HG03354 (cell line): ENCODE results near the gene CTPS1.

Experiments
- ATAC-seq: cut with Tn5 transposase; IDR thresholded peaks from one replicate; pipeline ENCODE4 v1.9.1; 2021; ENCODE audit warnings: mild to moderate bottlenecking; ENCODE audit not compliant: unreplicated experiment, poor library complexity, severe bottlenecking

Gene CTPS1

GRCh38 chr1:40958210-40958609 is 21.3 kb upstream of the CTPS1 start:
- ATAC-seq = no peak

DNA sequence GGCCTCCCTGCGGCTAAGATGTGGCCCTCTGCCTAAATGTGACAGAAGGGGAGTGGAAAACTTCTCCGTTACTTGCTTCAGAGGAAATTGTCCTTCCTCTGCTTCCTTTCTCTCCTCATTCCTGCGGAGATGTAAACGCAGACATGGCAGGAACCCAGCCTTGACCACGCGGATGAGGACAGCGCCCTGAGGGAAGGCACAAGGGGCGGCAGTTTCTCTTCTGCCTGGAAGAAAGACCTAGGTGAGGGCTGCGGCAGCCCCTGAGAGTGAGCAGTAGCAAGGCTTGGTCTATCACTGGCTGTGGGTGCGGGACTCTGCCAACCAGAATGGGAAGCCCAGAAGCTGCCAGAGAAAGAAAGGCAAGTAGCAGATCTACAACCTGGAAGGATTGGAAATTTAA is 14.0 kb upstream of the CTPS1 start:
- no peak for ATAC-seq

- ATAC-seq = no peak
Observed at GRCh38 chr1:40966417-40966816, 13.1 kb upstream of the CTPS1 start.

- ATAC-seq = no peak
Observed at GRCh38 chr1:40969445-40969844, 10.1 kb upstream of the CTPS1 start.

DNA sequence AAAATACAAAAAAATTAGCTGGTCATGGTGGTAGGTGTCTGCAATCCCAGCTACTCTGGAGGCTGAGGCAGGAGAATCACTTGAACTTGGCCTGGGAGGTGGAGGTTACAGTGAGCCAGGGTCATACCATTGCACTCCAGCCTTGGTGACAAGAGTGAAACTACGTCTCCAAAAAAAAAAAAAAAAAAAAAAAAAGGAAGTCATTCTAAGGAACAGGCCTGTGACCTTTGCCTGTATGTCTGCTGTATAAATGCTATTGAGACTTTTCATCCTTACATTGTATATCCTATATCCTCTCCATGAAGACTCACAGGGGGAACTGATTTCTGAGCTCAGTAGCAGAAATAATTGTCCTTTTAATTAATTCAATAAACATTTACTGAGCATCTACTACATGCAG is 7.5 kb upstream of the CTPS1 start:
- no peak for ATAC-seq

DNA sequence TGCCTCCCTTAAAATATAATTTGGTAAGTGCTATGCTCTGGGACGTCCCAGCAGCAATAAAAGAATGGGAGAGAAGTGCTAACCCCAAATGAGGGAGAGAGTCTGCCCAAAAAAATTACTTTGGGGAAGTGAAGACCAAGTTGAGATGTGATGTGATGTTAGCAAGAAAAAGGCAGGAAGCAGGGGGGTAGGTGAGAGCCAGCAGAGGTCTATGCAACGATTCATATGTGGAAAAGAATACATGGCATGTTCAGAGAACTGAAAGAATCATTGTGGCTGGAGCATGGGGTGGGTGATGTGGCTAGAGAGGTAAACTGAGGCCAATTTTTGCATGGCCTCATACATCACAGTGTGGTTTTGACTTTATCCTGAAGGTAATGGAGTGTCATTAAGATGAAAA is 5.6 kb upstream of the CTPS1 start:
- no peak for ATAC-seq

GRCh38 chr1:40974945-40975344 is 4.6 kb upstream of the CTPS1 start:
- ATAC-seq = no peak

DNA sequence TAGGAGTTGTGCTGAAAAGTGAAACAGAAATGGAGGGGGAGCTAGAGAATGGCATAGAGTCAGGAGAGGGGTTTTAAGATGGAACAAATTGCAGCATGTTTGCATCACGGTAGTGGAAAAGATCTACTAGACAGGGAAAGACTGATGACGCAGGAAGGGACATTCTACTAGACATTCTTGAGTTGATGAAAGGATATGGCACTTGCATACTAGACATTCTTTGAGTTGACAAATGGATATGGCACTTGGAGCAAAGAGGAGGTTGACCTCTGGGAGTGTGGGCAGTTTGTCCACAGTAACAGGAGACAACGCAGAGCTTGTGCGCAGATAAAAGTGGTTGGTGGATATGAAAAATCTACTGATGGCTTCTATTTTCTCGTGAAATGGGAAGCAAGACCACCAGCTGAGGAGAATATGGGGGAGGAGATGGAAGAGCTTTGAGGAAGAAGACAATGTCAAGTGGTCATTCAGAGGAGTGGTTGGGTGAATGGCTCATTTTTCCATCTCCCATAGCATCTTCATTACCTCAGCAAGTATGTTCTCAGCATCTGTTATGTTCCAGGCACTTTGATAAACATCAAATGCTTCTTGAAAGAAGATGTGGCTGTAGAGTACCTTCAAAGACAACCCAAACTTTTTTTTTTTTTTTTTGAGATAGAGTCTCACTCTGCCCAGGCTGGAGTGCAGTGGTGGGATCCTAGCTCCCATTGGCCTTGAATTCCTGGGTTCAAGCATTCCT is 2.4 kb upstream of the CTPS1 start:
- ATAC-seq = no peak

- ATAC-seq = no peak
Observed at GRCh38 chr1:40977716-40978115, 1.8 kb upstream of the CTPS1 start.

DNA sequence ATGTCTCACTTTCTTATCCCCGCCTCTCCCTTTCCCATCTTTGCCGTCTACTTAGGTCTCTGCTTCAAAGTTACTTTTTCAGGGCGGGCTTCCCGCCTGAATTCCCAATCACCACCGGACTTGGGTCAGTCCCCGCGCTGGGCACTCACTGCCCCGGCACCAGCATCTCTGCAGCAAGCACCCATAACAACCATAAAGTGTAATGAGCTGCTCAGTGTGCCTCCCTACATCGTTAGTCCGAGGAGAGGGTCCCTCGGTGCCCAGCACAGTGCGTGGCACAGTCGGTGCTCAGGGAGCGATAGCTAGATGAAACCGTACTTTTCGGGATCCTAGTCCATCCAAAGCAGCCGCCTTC is 633 bp upstream of the CTPS1 start:
- ATAC-seq = no peak

DNA sequence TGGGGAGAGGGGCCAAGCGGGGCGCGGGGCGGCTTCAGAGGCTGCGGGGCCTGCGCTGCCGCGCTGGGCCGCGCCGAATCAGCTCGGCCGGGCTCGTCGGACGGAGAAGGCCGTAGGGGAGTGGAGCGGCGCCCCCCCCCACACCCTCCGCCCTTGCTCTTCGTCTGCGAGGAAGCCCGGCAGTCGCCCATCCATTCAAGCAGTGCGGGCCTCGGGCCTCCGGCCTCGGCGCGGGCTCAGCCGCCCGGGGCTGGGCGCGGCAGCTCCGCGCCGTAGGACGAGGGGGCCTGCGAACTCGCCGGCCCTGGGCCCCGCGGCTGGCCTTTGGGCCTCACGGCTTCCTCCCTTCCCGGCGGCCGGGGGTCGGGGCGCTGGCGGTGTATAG is 564 bp downstream of the CTPS1 start:
- ATAC-seq = peak; percentile 34

DNA sequence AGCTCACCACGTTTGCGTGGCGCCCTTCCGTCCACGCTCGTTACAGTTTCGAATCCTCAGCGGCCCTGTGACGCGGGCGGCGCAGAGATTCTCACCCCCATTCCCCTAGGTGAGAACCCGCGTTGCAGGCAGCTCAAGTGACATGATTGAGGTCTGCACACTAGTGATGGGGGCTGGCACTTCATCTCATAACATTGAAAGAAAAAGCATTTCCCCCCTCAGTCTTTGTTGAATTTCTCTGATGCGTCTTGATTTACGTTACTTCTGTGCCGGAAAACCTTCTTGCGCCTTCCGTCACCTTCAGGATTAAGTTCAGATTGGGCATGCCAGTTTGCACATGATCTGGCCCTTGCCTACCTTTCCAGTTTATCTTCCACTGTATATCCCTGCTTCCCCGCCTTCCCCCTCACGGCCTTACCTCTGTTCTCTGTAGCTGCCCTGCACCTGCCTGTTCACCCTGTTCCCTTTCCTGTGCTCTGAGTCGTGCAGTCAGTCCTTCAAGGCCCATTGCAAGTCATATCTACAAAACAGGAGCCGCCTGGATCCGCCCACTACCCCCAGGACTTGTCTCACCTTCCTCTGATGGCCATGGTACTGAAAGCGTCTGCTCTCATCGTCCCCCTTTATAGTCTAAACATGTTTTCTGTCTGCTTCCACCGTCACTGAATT is 1.1 kb downstream of the CTPS1 start:
- ATAC-seq = no peak

GRCh38 chr1:40981691-40982448 is 2.4 kb downstream of the CTPS1 start:
- no peak for ATAC-seq

DNA sequence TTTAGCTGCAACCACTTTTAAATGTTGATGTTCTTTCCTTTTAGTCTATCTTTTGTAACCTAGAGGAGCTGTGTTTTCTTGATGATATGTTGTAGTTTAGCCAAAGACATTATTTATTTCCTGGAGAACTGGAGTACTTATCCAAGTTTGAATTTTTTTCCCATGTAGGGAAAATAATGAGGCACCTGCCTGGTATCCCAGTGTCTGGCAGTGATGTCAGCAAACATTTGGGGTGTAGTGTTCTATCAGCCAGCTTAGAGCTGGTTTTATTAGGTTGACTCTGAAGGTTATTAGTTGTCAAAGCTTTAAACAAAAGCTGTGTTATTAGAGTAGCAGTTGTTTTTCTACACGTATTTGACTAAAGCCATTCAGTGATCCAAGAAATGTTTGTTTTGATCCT is 3.2 kb downstream of the CTPS1 start:
- ATAC-seq = no peak

DNA sequence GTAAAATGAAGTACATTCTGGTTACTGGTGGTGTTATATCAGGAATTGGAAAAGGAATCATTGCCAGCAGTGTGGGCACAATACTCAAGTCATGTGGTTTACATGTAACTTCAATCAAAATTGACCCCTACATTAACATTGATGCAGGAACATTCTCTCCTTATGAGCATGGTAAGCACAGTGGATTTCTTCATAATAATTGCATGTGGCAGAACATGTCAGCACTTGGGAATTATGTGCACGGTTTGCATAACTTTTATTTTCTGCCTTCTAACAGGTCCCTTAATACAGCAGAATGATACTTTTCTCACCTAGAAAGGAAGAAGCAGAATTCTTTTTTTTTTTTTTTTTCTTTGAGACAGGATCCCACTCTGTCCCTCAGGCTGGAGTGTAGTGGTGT is 3.8 kb downstream of the CTPS1 start:
- no peak for ATAC-seq

GRCh38 chr1:40984066-40984465 is 4.6 kb downstream of the CTPS1 start:
- ATAC-seq = no peak

DNA sequence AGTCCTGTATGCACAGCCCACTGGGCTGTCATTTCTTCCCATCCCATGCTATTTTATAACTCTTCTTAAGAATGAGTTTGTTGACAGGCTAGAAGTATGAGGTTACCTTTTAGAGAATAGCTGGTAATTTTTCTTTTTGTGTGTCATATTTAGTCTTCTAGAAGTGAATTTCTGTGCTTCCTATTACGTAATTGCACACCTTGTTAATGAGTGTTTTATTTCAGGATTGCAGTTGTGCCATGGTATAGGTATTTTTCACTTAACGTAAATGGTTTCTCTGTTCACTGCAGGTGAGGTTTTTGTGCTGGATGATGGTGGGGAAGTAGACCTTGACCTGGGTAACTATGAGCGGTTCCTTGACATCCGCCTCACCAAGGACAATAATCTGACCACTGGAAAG is 5.0 kb downstream of the CTPS1 start:
- no peak for ATAC-seq

- no peak for ATAC-seq
Observed at GRCh38 chr1:40985161-40985560, 5.7 kb downstream of the CTPS1 start.

DNA sequence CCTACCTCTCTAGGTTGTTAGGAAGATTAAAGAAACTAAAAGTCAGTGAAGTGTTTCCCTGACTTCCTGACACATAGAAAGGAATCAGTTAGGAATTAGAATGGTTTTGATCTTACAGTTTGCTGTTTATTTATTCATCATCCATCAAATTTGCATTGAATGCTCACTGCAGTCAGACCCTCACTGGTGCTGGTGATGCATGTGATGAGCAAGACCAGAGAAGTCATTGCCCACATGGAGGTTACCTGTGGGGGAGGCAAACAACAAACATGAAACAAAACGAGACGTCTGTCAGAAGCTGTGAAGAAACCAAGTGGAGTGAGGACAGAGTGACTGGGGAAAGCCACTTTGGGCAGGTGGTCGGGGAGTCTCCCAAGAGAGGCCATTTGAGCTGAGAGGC is 6.4 kb downstream of the CTPS1 start:
- no peak for ATAC-seq

- ATAC-seq = no peak
Observed at GRCh38 chr1:40986328-40986783, 6.9 kb downstream of the CTPS1 start.

DNA sequence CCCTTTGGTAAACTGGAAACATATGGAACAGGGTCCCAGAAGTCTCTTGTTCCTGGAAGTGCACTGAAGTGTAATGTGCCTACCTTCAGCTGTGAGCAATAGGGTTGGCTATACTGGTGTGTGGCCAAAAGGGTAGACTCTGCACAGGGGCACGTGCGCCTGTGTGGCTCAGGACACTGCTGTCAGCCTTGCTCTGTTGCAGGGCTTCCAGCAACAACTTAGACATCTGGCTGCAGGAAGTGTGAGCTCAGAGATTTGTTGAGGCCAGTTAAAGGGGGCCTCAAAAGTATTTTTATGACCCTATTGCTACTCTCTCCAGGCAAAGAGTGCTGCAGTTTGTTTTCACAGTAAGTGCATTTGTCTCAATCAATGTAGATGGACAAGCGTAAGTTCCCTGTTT is 7.5 kb downstream of the CTPS1 start:
- ATAC-seq = no peak
